ENCODE data around the gene CASK. TPM values are rescaled to one million over a fixed set of nuclear protein-coding genes. Genes with fewer than 3 reads are reported as not detected.

CASK gene
- total RNA-seq, 1 experiment from 2014 or later = 33.5 TPM

- Histone ChIP-seq H3K9me3 (ENCODE audit: low read depth, low read length, poor library complexity, severe bottlenecking) (no peaks in the 10 kb centered on the region), H3K4me1 (ENCODE audit: insufficient read depth, low read length, poor library complexity, severe bottlenecking) (peaks cover 3% of the 10 kb centered on the region), H3K36me3 (ENCODE audit: insufficient read depth, low read length, poor library complexity, severe bottlenecking) (no peaks in the 10 kb centered on the region), H3K27ac (ENCODE audit: low read depth, low read length, poor library complexity, severe bottlenecking) (no peak overlapping the region), H3K27me3 (replicated peaks; ENCODE audit: insufficient read depth, low read depth, low read length, poor library complexity) (no peaks in the 10 kb centered on the region), H3K4me3 (ENCODE audit: low read depth, low read length, poor library complexity, severe bottlenecking) (no peak overlapping the region)
- intact Hi-C loops (cut with micrococcal nuclease; ENCODE audit: unreplicated experiment) = no loop called here
- POLR2A ChIA-PET (ENCODE audit: low non-redundant PET) = no interaction called here
- no peak for TF ChIP-seq EZH2 (IDR thresholded peaks at IDR 0.05; ENCODE audit: borderline replicate concordance, low read depth, low read length, poor library complexity, severe bottlenecking)
- TF ChIP-seq CTCF (conservative IDR thresholded peaks at IDR 0.05; ENCODE audit: low read depth, low read length) = no peak
- no peak for DNase-seq (ENCODE audit: low spot score)
- CTCF ChIA-PET = no interaction called here
- no TSS peak for BruUV-seq (replicated peaks)
Measured at GRCh38 chrX:41665686-41666085, 257.7 kb downstream of the CASK start.

DNA sequence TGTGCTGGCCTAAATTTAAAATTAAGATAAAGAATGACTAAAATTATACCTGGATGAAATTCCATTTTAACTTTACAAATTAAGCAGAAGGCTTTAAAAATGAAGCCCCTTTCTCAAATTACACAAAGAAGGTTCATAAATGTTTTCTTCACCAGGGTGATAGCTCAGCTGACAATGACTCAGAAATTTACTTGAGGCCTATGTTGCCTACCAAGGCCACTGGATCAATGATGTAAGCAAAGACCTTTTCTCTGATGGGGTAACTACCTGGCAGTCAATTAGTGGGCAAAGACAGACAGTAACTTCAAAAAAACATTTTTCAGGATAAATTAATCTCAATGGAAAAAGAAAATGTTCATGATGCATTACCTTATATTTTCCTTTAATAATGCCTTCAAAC is 258.4 kb downstream of the CASK start:
- H3K4me1 ChIP-seq (ENCODE audit: insufficient read depth, low read length, poor library complexity, severe bottlenecking) = peaks cover 3% of the 10 kb centered on the region
- H3K4me3 ChIP-seq (ENCODE audit: low read depth, low read length, poor library complexity, severe bottlenecking) = no peak overlapping the region
- DNase-seq (ENCODE audit: low spot score) = no peak
- CTCF ChIA-PET = no interaction called here
- no peaks in the 10 kb centered on the region for H3K36me3 ChIP-seq (ENCODE audit: insufficient read depth, low read length, poor library complexity, severe bottlenecking)
- no peak for TF ChIP-seq EZH2 (IDR thresholded peaks at IDR 0.05; ENCODE audit: borderline replicate concordance, low read depth, low read length, poor library complexity, severe bottlenecking)
- BruUV-seq (replicated peaks) = no TSS peak
- H3K9me3 ChIP-seq (ENCODE audit: low read depth, low read length, poor library complexity, severe bottlenecking) = no peaks in the 10 kb centered on the region
- no peak overlapping the region for H3K27ac ChIP-seq (ENCODE audit: low read depth, low read length, poor library complexity, severe bottlenecking)
- intact Hi-C loops (cut with micrococcal nuclease; ENCODE audit: unreplicated experiment) = no loop called here
- POLR2A ChIA-PET (ENCODE audit: low non-redundant PET) = no interaction called here
- H3K27me3 ChIP-seq (replicated peaks; ENCODE audit: insufficient read depth, low read depth, low read length, poor library complexity) = no peaks in the 10 kb centered on the region

GRCh38 chrX:41664375-41664901 is 258.9 kb downstream of the CASK start:
- DNase-seq (ENCODE audit: low spot score) = no peak
- Histone ChIP-seq H3K4me1 (ENCODE audit: insufficient read depth, low read length, poor library complexity, severe bottlenecking) (peaks cover 3% of the 10 kb centered on the region), H3K27me3 (replicated peaks; ENCODE audit: insufficient read depth, low read depth, low read length, poor library complexity) (no peaks in the 10 kb centered on the region), H3K36me3 (ENCODE audit: insufficient read depth, low read length, poor library complexity, severe bottlenecking) (no peaks in the 10 kb centered on the region), H3K4me3 (ENCODE audit: low read depth, low read length, poor library complexity, severe bottlenecking) (no peak overlapping the region), H3K27ac (ENCODE audit: low read depth, low read length, poor library complexity, severe bottlenecking) (no peak overlapping the region), H3K9me3 (ENCODE audit: low read depth, low read length, poor library complexity, severe bottlenecking) (no peaks in the 10 kb centered on the region)
- POLR2A ChIA-PET (ENCODE audit: low non-redundant PET) = no interaction called here
- CTCF ChIA-PET = no interaction called here
- TF ChIP-seq EZH2 (IDR thresholded peaks at IDR 0.05; ENCODE audit: borderline replicate concordance, low read depth, low read length, poor library complexity, severe bottlenecking) (no peak), CTCF (conservative IDR thresholded peaks at IDR 0.05; ENCODE audit: low read depth, low read length) (no peak)
- intact Hi-C loops (cut with micrococcal nuclease; ENCODE audit: unreplicated experiment) = no loop called here
- no TSS peak for BruUV-seq (replicated peaks)

DNA sequence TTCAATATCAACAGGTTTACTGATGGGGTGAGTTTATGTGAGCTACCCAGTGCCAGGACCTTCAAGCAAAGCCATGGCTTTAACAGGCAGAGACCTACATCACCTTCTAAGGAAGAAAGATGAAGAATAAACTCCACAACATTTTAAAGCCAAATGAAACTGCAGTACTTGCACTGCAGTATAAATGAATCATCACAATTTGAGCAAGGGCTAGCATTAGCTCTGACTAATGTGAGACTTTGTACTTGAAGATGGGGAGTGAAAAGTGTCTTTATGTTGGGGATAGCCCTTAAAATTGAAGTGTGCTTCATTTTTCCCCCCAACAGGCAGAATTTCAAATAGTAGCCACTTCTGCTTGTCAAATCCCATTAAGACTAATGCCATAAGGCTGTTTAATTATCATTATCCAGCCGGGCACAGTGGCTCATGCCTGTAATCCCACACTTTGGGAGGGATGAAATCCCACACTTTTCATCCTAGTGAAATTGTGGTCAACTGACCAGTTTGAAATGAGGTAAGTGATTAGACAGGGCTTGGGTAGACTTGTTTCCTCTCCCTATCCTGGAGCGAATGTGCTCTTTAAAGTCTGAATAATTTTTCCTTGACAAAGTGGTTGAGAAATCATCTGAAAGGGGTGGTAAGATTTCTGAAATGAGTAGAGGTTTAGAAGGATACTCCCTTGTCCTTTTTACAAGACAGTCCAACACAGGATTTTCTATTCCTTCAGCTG is 261.8 kb downstream of the CASK start:
- Histone ChIP-seq H3K9me3 (ENCODE audit: low read depth, low read length, poor library complexity, severe bottlenecking) (no peaks in the 10 kb centered on the region), H3K27me3 (replicated peaks; ENCODE audit: insufficient read depth, low read depth, low read length, poor library complexity) (no peaks in the 10 kb centered on the region), H3K4me3 (ENCODE audit: low read depth, low read length, poor library complexity, severe bottlenecking) (no peak overlapping the region), H3K36me3 (ENCODE audit: insufficient read depth, low read length, poor library complexity, severe bottlenecking) (no peaks in the 10 kb centered on the region), H3K4me1 (ENCODE audit: insufficient read depth, low read length, poor library complexity, severe bottlenecking) (peaks cover 3% of the 10 kb centered on the region), H3K27ac (ENCODE audit: low read depth, low read length, poor library complexity, severe bottlenecking) (no peak overlapping the region)
- POLR2A ChIA-PET (ENCODE audit: low non-redundant PET) = no interaction called here
- no TSS peak for BruUV-seq (replicated peaks)
- intact Hi-C loops (cut with micrococcal nuclease; ENCODE audit: unreplicated experiment) = no loop called here
- no peak for TF ChIP-seq EZH2 (IDR thresholded peaks at IDR 0.05; ENCODE audit: borderline replicate concordance, low read depth, low read length, poor library complexity, severe bottlenecking)
- no peak for TF ChIP-seq CTCF (conservative IDR thresholded peaks at IDR 0.05; ENCODE audit: low read depth, low read length)
- no peak for DNase-seq (ENCODE audit: low spot score)
- CTCF ChIA-PET = no interaction called here

Measured in A673 (cell line).